CD4-positive, alpha-beta T cell treated with Interleukin-10 for 1 hour (primary cell): Measurements from ENCODE around the gene NGRN.
"Not testable (repeated sequence)": the region's sequence is repeated elsewhere in the genome, so short reads cannot be mapped to it uniquely, and the experiment has no call there.

ENCODE experiments used
- DNase-seq: peaks from one replicate; pipeline ENCODE4 v3.0.0-alpha.2; 2020

NGRN gene

GRCh38 chr15:90286678-90287077, 21.2 kb downstream of the NGRN start:
- DNase-seq = peak; percentile 66

GRCh38 chr15:90287101-90287500, 21.6 kb downstream of the NGRN start:
- no peak for DNase-seq

- DNase-seq = no peak
Observed at GRCh38 chr15:90287946-90288345, 22.5 kb downstream of the NGRN start.

GRCh38 chr15:90291679-90292356, 26.3 kb downstream of the NGRN start:
- peak; percentile 28 for DNase-seq

GRCh38 chr15:90293040-90293810, 27.8 kb downstream of the NGRN start:
- peak; percentile 75 for DNase-seq

- no peak for DNase-seq
Observed at GRCh38 chr15:90294159-90294558, 28.7 kb downstream of the NGRN start.

- no peak for DNase-seq
Observed at GRCh38 chr15:90294601-90295269, 29.3 kb downstream of the NGRN start.

GRCh38 chr15:90295270-90295648, 29.8 kb downstream of the NGRN start:
- no peak for DNase-seq

GRCh38 chr15:90296316-90296884, 30.9 kb downstream of the NGRN start:
- DNase-seq = not testable (repeated sequence)

- no peak for DNase-seq
Observed at GRCh38 chr15:90297021-90297420, 31.5 kb downstream of the NGRN start.

- DNase-seq = no peak
Observed at GRCh38 chr15:90300541-90300940, 35.1 kb downstream of the NGRN start.

GRCh38 chr15:90300988-90301706, 35.7 kb downstream of the NGRN start:
- DNase-seq = peak; percentile 63

- DNase-seq = no peak
Observed at GRCh38 chr15:90301707-90302300, 36.3 kb downstream of the NGRN start.

- not testable (repeated sequence) for DNase-seq
Observed at GRCh38 chr15:90305355-90305754, 39.9 kb downstream of the NGRN start.

- DNase-seq = no peak
Observed at GRCh38 chr15:90305932-90306331, 40.5 kb downstream of the NGRN start.

- peak; percentile 39 for DNase-seq
Observed at GRCh38 chr15:90306560-90306959, 41.1 kb downstream of the NGRN start.

- no peak for DNase-seq
Observed at GRCh38 chr15:90307661-90308060, 42.2 kb downstream of the NGRN start.

GRCh38 chr15:90309020-90309419, 43.5 kb downstream of the NGRN start:
- no peak for DNase-seq

GRCh38 chr15:90315278-90315982, 50.0 kb downstream of the NGRN start:
- DNase-seq = no peak

GRCh38 chr15:90316139-90316538, 50.7 kb downstream of the NGRN start:
- DNase-seq = no peak

GRCh38 chr15:90318591-90318990, 53.1 kb downstream of the NGRN start:
- no peak for DNase-seq
